H1 (cell line): ENCODE measurements around the gene HDAC2.

Source experiments
- EP300 ChIP-seq, 2 experiments: IDR thresholded peaks; 1 replicate in 1 of 2; 2 replicates in 1 of 2; pipeline ENCODE4 v1.6.1; 2011 to 2012; ENCODE audit warnings: low read depth in 2 of 2, low read length in 2 of 2, mild to moderate bottlenecking in 2 of 2, borderline replicate concordance in 1 of 2, inconsistent platforms in 1 of 2, moderate library complexity in 1 of 2
- EZH2 ChIP-seq: fragments of 200-600 bp; sonication (generic); IDR thresholded peaks from 2 replicates; pipeline ENCODE4 v1.7.1; 2012; ENCODE audit warnings: low read depth, mild to moderate bottlenecking, moderate library complexity, low read length, inconsistent platforms; ENCODE audit not compliant: severe bottlenecking
- POLR2A ChIP-seq, 2 experiments: IDR thresholded peaks; 1 replicate in 1 of 2; 2 replicates in 1 of 2; pipeline ENCODE4 v1.6.1; 2011; ENCODE audit warnings: low read depth in 2 of 2, low read length in 2 of 2, mild to moderate bottlenecking in 2 of 2; ENCODE audit errors: control extremely low read depth in 1 of 2
- POLR2AphosphoS5 ChIP-seq: IDR thresholded peaks from 2 replicates; pipeline ENCODE4 v1.6.1; 2011; ENCODE audit warnings: low read depth, low read length
- RFX5 ChIP-seq: IDR thresholded peaks from 2 replicates; pipeline ENCODE4 v1.6.1; 2011; ENCODE audit warnings: low read depth, low read length, improper control_type of control experiment, borderline replicate concordance
- TAF7 ChIP-seq: optimal IDR thresholded peaks from 2 replicates; pipeline ENCODE3; 2011; ENCODE audit warnings: low read depth, mild to moderate bottlenecking, inconsistent platforms, low read length, moderate library complexity, borderline replicate concordance
- ZNF274 ChIP-seq: IDR thresholded peaks from 2 replicates; pipeline ENCODE4 v1.7.0; 2012; ENCODE audit warnings: low read length, borderline replicate concordance; ENCODE audit errors: extremely low read depth
- TF ChIP-seq, protein P1 (sequence below), 3 experiments: IDR thresholded peaks; 1 replicate in 2 of 3; 2 replicates in 1 of 3; pipeline versions ENCODE4 v1.5.1 to v1.6.1; 2011; ENCODE audit warnings: low read length in 3 of 3, mild to moderate bottlenecking in 3 of 3, inconsistent platforms in 2 of 3, low read depth in 1 of 3, moderate library complexity in 1 of 3; ENCODE audit not compliant: insufficient read depth in 1 of 3; ENCODE audit errors: control extremely low read depth in 1 of 3
- TF ChIP-seq, protein P2 (sequence below): IDR thresholded peaks from 2 replicates; pipeline ENCODE4 v1.6.1; 2012; ENCODE audit warnings: inconsistent platforms

- TF ChIP-seq, protein P1, sequence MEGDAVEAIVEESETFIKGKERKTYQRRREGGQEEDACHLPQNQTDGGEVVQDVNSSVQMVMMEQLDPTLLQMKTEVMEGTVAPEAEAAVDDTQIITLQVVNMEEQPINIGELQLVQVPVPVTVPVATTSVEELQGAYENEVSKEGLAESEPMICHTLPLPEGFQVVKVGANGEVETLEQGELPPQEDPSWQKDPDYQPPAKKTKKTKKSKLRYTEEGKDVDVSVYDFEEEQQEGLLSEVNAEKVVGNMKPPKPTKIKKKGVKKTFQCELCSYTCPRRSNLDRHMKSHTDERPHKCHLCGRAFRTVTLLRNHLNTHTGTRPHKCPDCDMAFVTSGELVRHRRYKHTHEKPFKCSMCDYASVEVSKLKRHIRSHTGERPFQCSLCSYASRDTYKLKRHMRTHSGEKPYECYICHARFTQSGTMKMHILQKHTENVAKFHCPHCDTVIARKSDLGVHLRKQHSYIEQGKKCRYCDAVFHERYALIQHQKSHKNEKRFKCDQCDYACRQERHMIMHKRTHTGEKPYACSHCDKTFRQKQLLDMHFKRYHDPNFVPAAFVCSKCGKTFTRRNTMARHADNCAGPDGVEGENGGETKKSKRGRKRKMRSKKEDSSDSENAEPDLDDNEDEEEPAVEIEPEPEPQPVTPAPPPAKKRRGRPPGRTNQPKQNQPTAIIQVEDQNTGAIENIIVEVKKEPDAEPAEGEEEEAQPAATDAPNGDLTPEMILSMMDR (IDR thresholded peaks at IDR 0.05; ENCODE audit: control extremely low read depth in 1 of 3, insufficient read depth in 1 of 3, low read depth in 1 of 3, low read length in 3 of 3) = no peak
- no peak for TF ChIP-seq RFX5
- no peak; a peak in 1 of 3 replicates for TF ChIP-seq POLR2A (IDR thresholded peaks at IDR 0.05; ENCODE audit: control extremely low read depth in 1 of 2, low read depth in 2 of 2, low read length in 2 of 2)
- no peak for TF ChIP-seq TAF7
- TF ChIP-seq, protein P2, sequence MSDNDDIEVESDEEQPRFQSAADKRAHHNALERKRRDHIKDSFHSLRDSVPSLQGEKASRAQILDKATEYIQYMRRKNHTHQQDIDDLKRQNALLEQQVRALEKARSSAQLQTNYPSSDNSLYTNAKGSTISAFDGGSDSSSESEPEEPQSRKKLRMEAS = no peak
- no peak for TF ChIP-seq EZH2
- TF ChIP-seq POLR2AphosphoS5 = no peak
- TF ChIP-seq ZNF274 = no peak
- TF ChIP-seq EP300 (IDR thresholded peaks at IDR 0.05; ENCODE audit: borderline replicate concordance in 1 of 2, low read depth in 2 of 2, low read length in 2 of 2) = no peak
Measured at GRCh38 chr6:113939825-113940224, 31.1 kb downstream of the HDAC2 start.
